Progenitor cell of endocrine pancreas (in vitro differentiated cells): ENCODE results near the gene JMJD1C. TPM values are rescaled to one million over a fixed set of nuclear protein-coding genes. Genes with fewer than 3 reads are reported as not detected.
"Not testable (repeated sequence)": the region's sequence is repeated elsewhere in the genome, so short reads cannot be mapped to it uniquely, and the experiment has no call there.

ENCODE experiments used
- DNase-seq: peaks from one replicate; pipeline ENCODE4 v3.0.0; 2021; ENCODE audit warnings: low spot score; ENCODE audit not compliant: unreplicated experiment
- H3K27ac Mint-ChIP-seq: 2 replicates; pipeline ENCODE4 v1.8.0; 2021; ENCODE audit warnings: mild to moderate bottlenecking, moderate library complexity, mixed read lengths
- H3K27me3 Mint-ChIP-seq: 2 replicates; pipeline ENCODE4 v1.8.0; 2021; ENCODE audit warnings: mixed read lengths
- H3K36me3 Mint-ChIP-seq: 2 replicates; pipeline ENCODE4 v1.8.0; 2022; ENCODE audit warnings: mixed read lengths; ENCODE audit not compliant: insufficient read depth
- H3K4me1 Mint-ChIP-seq: 2 replicates; pipeline ENCODE4 v1.8.0; 2021; ENCODE audit warnings: low read depth, mixed read lengths
- H3K4me3 Mint-ChIP-seq: 2 replicates; pipeline ENCODE4 v1.8.0; 2021; ENCODE audit warnings: low read depth, mild to moderate bottlenecking, moderate library complexity, mixed read lengths
- H3K9me3 Mint-ChIP-seq: 2 replicates; pipeline ENCODE4 v1.8.0; 2021; ENCODE audit warnings: low read depth, mixed read lengths
- CTCF ChIP-seq: fragments of 200-600 bp; sonication (generic); IDR thresholded peaks from one replicate; pipeline ENCODE4 v1.5.0; 2021; ENCODE audit warnings: antibody characterized with exemption, mild to moderate bottlenecking; ENCODE audit not compliant: unreplicated experiment
- total RNA-seq: library from RNA; stranded (reverse); gene quantifications from 2 replicates; pipeline ENCODE4 v1.2.1, GENCODE V29; 2021

Gene JMJD1C
- total RNA-seq, 1 donor from 2014 or later, result 117 TPM

- TF ChIP-seq CTCF, result no peak
- peaks cover 14% of the 10 kb centered on the region for H3K36me3 Mint-ChIP-seq
- H3K27me3 Mint-ChIP-seq, result no peaks in the 10 kb centered on the region
- no peak for DNase-seq
- no peaks in the 10 kb centered on the region for H3K9me3 Mint-ChIP-seq
- H3K4me3 Mint-ChIP-seq, result no peak overlapping the region
- H3K27ac Mint-ChIP-seq, result peak overlapping the region; percentile 85
- H3K4me1 Mint-ChIP-seq, result peaks cover 9% of the 10 kb centered on the region
Observed at GRCh38 chr10:63155388-63156020, 310.3 kb downstream of the JMJD1C start.

- H3K27ac Mint-ChIP-seq, result peak overlapping the region; percentile 85
- H3K4me3 Mint-ChIP-seq, result no peak overlapping the region
- peaks cover 16% of the 10 kb centered on the region for H3K36me3 Mint-ChIP-seq
- H3K4me1 Mint-ChIP-seq, result peaks cover 9% of the 10 kb centered on the region
- H3K27me3 Mint-ChIP-seq, result no peaks in the 10 kb centered on the region
- H3K9me3 Mint-ChIP-seq, result no peaks in the 10 kb centered on the region
- DNase-seq, result no peak
- no peak for TF ChIP-seq CTCF
Observed at GRCh38 chr10:63154546-63155387, 311.0 kb downstream of the JMJD1C start.

- DNase-seq, H3K9me3 Mint-ChIP-seq, H3K4me1 Mint-ChIP-seq, H3K27me3 Mint-ChIP-seq, H3K27ac Mint-ChIP-seq, H3K4me3 Mint-ChIP-seq: not testable (repeated sequence)
- peaks cover 18% of the 10 kb centered on the region for H3K36me3 Mint-ChIP-seq
Observed at GRCh38 chr10:63153868-63154545, 311.8 kb downstream of the JMJD1C start.

- no peaks in the 10 kb centered on the region for H3K27me3 Mint-ChIP-seq
- H3K27ac Mint-ChIP-seq, result no peak overlapping the region
- no peak overlapping the region for H3K4me3 Mint-ChIP-seq
- TF ChIP-seq CTCF, result no peak
- H3K9me3 Mint-ChIP-seq, result no peaks in the 10 kb centered on the region
- peaks cover 9% of the 10 kb centered on the region for H3K4me1 Mint-ChIP-seq
- H3K36me3 Mint-ChIP-seq, result peaks cover 19% of the 10 kb centered on the region
- no peak for DNase-seq
Observed at GRCh38 chr10:63150745-63151144, 315.0 kb downstream of the JMJD1C start.

GRCh38 chr10:63146503-63146902 is 319.3 kb downstream of the JMJD1C start:
- Mint-ChIP-seq H3K4me1 (no peaks in the 10 kb centered on the region), H3K27ac (no peak overlapping the region), H3K36me3 (peaks cover 7% of the 10 kb centered on the region), H3K27me3 (no peaks in the 10 kb centered on the region), H3K4me3 (no peak overlapping the region), H3K9me3 (no peaks in the 10 kb centered on the region)
- DNase-seq, result no peak
- TF ChIP-seq CTCF, result no peak
